GM12874 (cell line): Measurements from ENCODE around the gene MRPS23.

Experiments used
- TF ChIP-seq, protein P1 (sequence below): IDR thresholded peaks from 2 replicates; pipeline ENCODE4 v1.5.1; 2011; ENCODE audit warnings: low read depth, mild to moderate bottlenecking, control low read depth, low read length, moderate library complexity; ENCODE audit not compliant: insufficient read depth

Gene MRPS23

GRCh38 chr17:57885148-57885915 is 35.5 kb upstream of the MRPS23 start:
- TF ChIP-seq, protein P1, sequence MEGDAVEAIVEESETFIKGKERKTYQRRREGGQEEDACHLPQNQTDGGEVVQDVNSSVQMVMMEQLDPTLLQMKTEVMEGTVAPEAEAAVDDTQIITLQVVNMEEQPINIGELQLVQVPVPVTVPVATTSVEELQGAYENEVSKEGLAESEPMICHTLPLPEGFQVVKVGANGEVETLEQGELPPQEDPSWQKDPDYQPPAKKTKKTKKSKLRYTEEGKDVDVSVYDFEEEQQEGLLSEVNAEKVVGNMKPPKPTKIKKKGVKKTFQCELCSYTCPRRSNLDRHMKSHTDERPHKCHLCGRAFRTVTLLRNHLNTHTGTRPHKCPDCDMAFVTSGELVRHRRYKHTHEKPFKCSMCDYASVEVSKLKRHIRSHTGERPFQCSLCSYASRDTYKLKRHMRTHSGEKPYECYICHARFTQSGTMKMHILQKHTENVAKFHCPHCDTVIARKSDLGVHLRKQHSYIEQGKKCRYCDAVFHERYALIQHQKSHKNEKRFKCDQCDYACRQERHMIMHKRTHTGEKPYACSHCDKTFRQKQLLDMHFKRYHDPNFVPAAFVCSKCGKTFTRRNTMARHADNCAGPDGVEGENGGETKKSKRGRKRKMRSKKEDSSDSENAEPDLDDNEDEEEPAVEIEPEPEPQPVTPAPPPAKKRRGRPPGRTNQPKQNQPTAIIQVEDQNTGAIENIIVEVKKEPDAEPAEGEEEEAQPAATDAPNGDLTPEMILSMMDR, result no peak

- TF ChIP-seq, protein P1, result no peak
These were observed 32.0 kb upstream of the MRPS23 start for GRCh38 chr17:57881783-57882351.

- TF ChIP-seq, protein P1, result no peak
These were observed 31.3 kb upstream of the MRPS23 start for GRCh38 chr17:57881143-57881542.

GRCh38 chr17:57880086-57880456 is 30.2 kb upstream of the MRPS23 start:
- TF ChIP-seq, protein P1, result no peak

DNA sequence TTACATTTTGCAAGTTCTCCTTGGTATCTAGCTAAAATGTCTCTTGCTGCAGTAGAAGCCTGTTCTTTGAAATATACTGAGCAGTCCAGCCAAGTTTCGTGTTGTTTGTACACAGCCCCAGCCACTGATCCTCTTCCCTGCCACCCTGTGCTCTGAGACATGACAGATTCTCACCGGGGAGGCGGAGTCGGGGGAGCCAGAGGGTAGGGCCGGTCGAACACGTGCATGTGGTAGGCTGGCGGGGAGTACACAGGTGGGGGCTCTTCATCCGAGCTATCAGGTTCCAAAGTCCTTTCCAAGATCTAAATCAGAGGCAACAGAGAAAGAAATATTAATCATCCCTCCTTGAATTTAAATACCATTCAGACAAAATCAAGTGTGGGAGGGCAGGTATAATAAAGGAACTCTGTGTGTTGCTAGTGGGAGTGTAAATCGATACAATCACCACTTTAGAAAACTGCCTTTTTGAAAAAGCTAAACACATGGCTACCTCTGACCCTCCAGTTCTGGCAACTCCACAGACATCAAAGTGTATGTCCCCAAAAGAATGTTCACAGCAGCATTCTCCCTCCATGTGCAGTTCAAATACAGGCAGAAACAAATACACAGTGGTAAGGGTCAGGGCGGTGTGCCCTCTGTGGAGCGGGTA is 29.7 kb upstream of the MRPS23 start:
- TF ChIP-seq, protein P1, result no peak

DNA sequence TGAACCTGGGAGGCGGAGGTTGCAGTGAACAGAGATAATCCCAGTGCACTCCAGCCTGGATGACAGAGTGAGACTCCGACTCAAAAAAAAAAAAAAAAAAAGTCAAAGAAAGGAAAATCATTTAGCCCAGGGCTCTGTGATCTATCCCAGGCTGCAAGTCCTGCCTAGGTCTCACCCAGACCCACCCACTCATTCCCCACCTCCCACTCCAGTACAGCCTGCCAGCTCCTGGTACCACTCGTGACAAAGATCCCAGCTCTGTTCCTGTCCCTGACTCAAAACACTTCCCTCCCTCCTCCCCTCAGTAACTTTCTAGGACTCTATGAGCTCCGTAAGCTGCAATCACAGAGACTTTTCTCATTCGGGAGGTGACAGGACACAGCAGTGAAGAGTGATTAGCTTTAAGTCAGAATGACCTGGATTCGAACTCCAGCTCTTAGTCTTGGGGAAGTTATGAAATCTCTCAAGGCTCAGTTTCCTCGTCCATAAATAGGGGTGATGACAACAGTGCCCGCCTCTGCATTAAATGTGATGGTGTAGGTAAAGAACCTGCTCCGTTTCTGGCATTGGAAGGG is 28.0 kb upstream of the MRPS23 start:
- TF ChIP-seq, protein P1, result no peak

DNA sequence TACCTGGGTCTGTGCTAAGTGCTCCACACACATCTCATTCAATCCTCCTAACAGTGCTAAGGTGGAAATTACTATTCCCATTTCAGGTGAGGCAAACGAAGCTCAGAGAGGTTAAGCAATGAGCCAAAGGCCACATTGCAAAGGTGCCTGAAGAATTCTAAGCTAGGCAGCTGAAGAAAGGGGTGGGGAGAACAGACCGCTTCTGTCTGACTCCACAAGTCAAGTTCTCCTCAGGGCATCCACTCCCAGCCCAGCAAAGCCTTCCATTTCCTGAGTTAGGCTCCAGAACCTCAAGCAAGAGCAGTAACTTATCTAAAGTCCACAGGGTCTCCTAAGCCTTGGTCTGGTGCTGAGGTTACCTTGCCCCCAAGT is 27.0 kb upstream of the MRPS23 start:
- TF ChIP-seq, protein P1, result no peak
